Fibroblast of skin of right quadriceps (primary cell): ENCODE results near the gene OAT.
"Not testable (repeated sequence)": the region's sequence is repeated elsewhere in the genome, so short reads cannot be mapped to it uniquely, and the experiment has no call there.

Experiments
- DNase-seq: peaks from one replicate; pipeline ENCODE4 v3.0.0-alpha.2; 2013

The OAT gene

DNA sequence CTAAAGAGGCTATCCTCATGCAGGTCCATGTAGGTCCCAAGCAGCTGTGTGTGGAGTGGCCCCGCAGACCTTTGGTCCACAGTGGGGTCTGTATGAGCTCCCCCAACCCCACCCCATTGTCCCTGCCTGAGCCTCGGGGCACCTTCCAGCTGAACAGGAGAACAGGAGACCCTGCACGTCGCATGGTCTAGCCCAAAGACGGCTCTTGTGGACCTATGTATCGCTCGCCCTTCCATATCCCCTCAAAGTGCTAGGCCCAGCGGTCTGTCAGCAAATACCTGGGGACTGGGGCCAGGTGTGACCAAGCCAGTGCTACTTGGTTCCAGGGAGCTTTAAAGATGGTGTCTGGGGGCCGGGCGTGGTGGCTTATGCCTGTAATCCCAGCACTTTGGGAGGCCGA lies 43.0 kb downstream of the OAT start:
- no peak for DNase-seq

- DNase-seq: no peak
Measured at GRCh38 chr10:124375353-124375614, 43.4 kb downstream of the OAT start.

GRCh38 chr10:124374535-124375352 lies 44.0 kb downstream of the OAT start:
- no peak for DNase-seq

DNA sequence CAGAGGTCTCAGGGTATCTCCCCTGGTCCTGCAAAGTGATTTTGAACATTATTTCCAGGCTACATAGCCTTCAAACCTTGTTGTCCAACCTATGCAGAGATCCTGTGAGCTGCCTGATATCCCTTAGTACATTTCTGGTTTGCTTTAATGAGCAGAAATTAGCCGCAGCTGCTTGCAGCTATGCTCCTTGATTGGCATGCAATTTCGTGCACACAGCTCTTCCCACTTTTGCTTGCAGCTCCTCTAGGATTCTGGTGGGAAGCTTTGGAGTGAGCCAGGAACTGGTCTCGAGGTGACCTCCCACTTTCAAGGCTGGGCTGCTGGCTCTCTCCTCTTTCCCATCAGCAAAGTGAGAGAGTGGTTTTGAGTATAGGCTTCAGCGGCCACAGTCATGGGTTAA lies 45.8 kb downstream of the OAT start:
- DNase-seq: no peak

- no peak for DNase-seq
Measured at GRCh38 chr10:124370426-124370825, 48.3 kb downstream of the OAT start.

DNA sequence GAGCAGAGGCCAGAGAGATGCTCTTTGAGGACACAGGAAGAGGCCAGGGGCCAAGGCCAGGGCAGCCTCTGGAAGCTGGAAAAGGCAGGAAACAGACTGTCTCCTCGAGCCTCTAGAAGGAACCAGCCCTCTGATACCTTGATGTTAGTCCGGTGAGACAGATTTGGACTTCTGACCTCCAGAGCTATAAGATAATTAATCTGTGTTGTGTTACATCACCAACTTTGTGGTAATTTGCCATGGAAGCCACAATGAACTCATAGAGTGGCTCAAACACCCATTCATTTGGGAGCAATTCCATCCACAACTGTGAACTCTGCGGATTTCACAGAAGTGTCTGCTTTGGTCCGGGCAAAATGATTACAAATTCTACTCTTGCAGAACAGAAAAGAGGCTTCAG lies 48.7 kb downstream of the OAT start:
- DNase-seq: no peak

GRCh38 chr10:124369533-124369932 lies 49.2 kb downstream of the OAT start:
- not testable (repeated sequence) for DNase-seq

DNA sequence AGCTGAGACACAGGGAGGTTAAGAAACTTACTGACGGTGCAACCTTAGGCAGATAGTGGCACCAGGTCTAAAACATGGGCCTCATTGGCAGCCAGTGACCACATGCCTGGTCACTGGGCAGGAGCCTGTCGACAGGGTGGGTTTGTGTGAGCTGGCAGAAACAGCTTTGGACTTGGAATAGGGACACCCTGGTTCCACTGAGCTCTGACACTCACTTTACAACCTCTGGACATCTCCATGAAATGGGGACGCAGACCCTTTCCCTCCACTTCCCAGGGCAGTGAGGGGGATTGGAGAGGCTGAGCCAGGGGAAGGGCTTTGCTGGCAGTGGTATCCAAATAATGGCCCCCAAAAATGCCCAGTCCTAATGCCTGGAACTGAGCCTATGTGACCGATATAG lies 49.7 kb downstream of the OAT start:
- no peak for DNase-seq

DNA sequence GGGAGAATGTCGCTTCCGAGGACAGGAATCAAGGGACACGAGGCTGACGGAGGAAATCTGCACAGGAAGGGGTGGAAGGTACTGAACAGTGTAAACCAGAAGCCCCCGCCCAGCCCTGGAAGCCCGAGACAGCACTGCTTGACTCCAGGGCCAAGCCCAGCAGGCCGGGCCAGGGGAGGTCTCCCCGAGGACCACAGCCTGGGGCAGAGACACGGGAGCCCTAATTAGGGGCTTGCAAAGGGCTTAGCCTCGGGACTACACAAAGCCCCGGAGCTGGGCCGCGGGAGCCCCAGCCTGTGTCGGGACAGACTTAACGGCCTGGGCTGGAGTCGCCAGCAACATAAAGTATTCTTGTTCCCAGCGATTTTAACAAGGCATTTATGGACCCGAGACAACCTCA lies 50.8 kb downstream of the OAT start:
- DNase-seq: no peak

DNA sequence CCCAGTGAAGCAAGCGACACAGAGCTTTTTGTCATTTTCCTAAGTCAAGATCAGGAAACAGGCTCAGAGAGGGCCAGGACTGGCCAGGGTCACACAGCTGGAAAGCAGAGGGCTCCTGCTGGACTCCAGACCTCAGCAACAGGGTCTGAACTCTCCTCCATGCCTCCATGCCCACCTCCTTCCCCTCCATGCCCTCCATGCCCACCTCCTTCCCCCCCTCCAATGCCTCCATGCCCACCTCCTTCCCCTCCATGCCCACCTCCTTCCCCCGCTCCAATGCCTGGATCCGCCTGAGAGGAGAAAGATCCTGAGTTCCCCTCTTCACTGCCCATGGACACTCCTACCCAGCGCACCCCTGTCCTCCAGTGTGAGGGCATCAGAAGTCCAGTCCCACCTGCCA lies 51.3 kb downstream of the OAT start:
- no peak for DNase-seq

GRCh38 chr10:124366825-124367224 lies 51.9 kb downstream of the OAT start:
- DNase-seq: no peak

GRCh38 chr10:124366343-124366742 lies 52.4 kb downstream of the OAT start:
- no peak for DNase-seq

DNA sequence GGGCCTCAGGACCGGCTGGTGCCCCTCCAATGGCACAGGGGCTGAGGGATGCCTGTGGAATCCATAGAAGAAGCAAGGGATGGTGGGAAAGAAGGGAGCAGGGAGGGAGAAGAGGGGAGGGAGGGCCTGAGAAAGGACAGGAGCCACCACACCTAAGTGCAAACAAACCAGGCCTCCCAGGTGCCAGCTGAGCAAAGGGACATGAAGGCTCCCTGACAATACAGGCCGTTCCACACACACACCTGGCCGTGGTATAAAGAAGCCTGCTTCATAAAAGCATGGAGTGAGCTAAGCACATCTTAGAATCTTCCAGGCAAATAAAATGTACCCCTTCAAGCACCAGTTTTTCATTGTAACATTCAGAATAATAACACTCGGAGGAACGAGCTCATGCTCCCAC lies 54.0 kb downstream of the OAT start:
- no peak for DNase-seq

GRCh38 chr10:124362568-124362967 lies 56.2 kb downstream of the OAT start:
- no peak for DNase-seq

DNA sequence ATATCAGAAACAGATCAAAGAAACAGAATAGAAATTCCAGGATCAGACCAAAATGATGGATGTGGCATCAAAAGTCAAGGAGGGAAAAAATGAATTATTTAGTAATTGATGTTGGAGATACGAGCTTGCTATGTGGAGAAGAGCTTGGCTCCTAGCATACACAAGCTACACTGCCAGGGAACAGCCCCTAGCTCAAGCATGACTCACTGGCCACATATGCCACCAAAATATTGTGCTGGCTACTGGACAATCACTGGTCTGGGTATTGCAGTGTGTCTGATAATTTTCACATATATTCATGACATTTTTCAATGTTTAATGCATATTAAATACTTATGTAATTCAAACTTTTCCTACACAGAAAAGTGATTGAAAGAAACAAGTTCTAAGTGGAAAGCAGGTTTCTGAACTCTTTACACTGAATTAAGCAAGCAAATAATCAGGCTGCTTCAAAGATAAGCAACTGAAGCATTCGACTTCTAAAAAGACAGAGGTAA lies 59.3 kb downstream of the OAT start:
- DNase-seq: no peak

- DNase-seq: no peak
Measured at GRCh38 chr10:124357561-124357885, 61.2 kb downstream of the OAT start.

DNA sequence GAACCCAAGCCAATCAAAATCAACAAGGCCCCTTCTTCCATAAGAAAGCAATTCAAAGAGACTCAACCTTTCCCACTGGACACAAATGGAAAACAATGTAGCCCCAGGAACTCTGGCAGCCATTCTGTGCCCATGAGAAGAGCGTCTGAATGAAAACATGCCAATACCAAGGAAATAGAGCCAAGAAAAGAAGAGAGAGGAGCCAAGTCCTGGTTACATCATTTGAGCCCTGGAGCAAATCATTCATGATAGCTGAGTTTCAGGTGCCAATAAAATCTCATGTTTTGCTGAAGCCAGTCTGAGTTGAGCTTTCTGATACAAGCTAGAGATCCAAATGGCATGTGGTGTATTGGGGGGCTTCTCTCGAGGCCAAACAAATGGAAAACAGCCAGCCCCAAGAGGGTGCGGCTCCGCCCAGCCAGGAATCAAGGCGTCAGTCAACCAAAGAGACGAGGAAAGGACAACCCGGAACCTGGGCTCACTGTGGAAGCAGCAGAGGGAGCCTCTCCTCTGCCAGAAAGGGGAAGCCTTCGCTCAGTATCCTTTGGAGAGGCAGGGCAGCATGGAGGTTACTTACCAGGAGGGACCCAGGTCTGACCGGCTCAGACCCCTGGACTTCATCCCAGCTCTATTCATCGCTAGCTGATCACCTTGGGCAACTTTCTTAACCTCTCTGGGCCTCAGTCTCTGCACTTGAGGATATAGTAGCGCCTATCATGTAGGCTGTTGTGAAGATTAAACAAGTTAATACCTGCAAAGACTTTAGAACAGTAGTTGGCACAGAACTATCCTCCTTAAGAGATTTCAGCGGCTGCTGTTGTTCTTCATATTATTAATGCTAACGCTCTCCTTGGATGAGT lies 61.8 kb downstream of the OAT start:
- no peak for DNase-seq

- peak; percentile 77 for DNase-seq
Measured at GRCh38 chr10:124354411-124355382, 64.0 kb downstream of the OAT start.

DNA sequence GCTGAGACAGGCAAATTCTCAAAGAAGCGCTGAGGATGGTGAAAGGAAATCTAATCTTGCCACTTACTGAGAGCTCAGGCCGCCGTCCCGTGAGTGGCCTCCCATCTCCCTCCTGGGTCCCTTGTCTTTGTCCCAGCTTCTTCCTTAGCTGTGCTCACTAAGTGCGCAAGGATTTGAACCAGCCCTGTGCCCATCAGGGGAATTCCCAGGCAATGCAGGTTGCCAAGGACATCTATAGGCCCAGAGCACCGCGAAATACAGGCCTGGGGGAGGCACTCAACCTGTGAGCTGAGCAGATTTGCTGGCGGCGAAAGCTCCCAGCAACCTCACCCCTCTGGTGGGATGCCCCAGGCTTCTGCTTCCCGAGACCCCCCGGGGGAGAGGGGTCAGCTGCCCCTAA lies 64.8 kb downstream of the OAT start:
- DNase-seq: no peak

DNA sequence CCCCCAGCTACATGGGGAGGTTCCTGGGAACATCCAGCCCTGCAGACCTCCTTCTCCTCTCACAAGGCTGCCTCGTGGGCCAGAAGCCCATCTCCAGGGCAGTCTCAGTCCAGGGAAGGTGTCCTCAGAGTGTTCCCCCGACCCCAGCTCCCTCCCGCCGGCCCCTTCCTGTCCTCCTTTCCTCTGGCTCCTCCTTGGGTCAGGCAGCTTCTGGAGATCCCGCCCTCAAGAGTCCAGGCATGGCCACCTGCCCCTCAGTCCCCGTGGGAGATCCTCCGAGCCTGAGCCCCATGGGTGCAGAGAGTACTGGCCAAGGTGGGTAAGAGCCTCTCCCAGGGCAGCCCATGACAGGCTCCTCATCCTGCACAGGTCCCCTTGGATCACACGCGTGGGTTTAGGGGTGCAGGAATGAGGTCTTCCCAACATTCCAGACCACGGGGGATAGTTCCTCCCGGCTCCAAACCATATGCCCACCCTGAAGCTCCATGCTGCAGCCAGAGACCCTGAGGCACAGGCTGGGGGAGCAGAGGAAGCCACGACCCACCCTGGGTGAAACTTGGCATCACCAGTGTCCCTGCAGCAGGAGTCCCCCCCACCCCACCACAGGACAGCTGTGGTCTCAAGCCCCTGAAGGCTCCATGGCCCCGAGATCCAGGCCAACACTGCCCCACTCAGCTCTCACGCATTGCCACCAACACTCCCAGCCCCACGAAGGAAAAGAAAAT lies 65.5 kb downstream of the OAT start:
- DNase-seq: no peak

DNA sequence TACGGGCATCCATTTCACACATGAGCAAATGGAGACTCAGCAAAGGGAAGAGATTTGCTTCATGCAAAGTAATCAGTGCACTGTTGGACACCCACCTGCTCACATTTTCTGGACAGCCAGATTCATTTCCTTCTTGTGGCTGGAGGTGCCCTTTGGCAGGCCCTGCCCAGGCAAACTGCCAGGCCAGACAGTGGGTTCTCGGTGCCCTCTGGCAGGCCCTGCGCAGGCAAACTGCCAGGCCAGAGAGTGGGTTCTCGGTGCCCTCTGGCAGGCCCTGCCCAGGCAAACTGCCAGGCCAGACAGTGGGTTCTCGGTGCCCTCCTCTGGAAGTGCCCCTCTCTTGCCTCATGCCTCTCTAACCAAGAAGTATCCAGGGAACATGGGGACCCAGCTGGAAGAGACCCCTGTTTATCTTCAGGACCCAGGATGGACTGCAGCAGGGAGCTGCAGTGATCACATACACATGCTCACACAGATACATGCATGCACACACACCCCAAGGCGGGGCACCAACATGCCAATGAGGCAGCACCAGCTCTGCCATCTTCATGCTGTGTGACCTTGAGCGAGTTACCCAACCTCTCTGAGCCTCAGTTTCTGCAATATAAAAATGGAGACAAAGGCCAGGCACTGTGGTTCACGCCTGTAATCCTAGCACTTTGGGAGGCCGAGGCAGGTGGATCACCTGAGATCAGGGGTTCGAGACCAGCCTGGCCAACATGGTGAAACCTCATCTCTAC lies 67.1 kb downstream of the OAT start:
- DNase-seq: no peak

- no peak for DNase-seq
Measured at GRCh38 chr10:124350806-124351205, 67.9 kb downstream of the OAT start.
